BJ (cell line): ENCODE data around the gene TMEM229A. TPM values are rescaled to one million over a fixed set of nuclear protein-coding genes. Genes with fewer than 3 reads are reported as not detected.
"Not testable (repeated sequence)": the region's sequence is repeated elsewhere in the genome, so short reads cannot be mapped to it uniquely, and the experiment has no call there.

Experiments used
- CTCF ChIA-PET: fragments of 350-600 bp; formaldehyde crosslinking; extraction: SDS; loops from one replicate; lab custom pipeline; 2021; ENCODE audit warnings: antibody characterized with exemption, inconsistent platforms; lab: Yijun Ruan, JAX
- POLR2A ChIA-PET: fragments of 300-600 bp; sonication (Branson Sonifier 250); formaldehyde crosslinking; extraction: SDS; loops from one replicate; lab custom pipeline; 2021; ENCODE audit warnings: antibody characterized with exemption; lab: Charles Lee
- DNase-seq: peaks from one replicate; pipeline ENCODE4 v3.0.0-alpha.2; 2011; ENCODE audit warnings: low read depth
- H3K27me3 ChIP-seq: 2 replicates; pipeline ENCODE4 v1.6.0; 2011; ENCODE audit warnings: low read length; ENCODE audit not compliant: control insufficient read depth, insufficient read depth
- H3K36me3 ChIP-seq: 2 replicates; pipeline ENCODE4 v1.5.1; 2011; ENCODE audit warnings: low read length; ENCODE audit not compliant: control insufficient read depth, insufficient read depth
- H3K4me3 ChIP-seq: 2 replicates; pipeline ENCODE4 v1.5.1; 2011; ENCODE audit warnings: low read depth, mild to moderate bottlenecking, control low read depth, low read length
- polyA plus RNA-seq: library from polyadenylated mRNA; depleted of rRNA; stranded (reverse); fragments of >200 nt; gene quantifications from 2 replicates; pipeline ENCODE4 v1.2.3, GENCODE V29; 2011
- TF ChIP-seq, protein P1 (sequence below): IDR thresholded peaks from 2 replicates; pipeline ENCODE4 v1.5.1; 2011; ENCODE audit warnings: low read depth, mild to moderate bottlenecking, control low read depth, inconsistent platforms, low read length, moderate library complexity; ENCODE audit not compliant: insufficient read depth

TMEM229A gene
- polyA plus RNA-seq, 1 experiment, result not detected

DNA sequence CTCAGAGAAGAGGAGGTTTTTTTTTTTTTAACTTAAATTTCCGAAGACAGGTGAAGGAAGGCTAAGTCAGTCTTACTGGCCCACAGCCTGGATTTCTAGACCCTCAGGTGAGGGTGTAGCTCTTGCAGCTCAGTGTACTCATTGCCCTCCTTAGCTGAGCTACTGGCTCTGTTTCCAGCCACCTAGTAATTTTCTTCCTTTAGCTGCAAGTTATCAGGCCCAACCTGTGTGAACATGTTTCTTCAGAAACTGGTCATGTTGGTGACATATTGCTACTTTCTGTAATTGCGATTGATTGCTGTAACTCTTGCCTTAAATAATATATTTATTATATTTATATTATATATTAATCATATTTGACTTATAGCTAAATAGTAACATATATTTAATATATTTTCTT lies 10.0 kb upstream of the TMEM229A start:
- no peak for DNase-seq
- TF ChIP-seq, protein P1, sequence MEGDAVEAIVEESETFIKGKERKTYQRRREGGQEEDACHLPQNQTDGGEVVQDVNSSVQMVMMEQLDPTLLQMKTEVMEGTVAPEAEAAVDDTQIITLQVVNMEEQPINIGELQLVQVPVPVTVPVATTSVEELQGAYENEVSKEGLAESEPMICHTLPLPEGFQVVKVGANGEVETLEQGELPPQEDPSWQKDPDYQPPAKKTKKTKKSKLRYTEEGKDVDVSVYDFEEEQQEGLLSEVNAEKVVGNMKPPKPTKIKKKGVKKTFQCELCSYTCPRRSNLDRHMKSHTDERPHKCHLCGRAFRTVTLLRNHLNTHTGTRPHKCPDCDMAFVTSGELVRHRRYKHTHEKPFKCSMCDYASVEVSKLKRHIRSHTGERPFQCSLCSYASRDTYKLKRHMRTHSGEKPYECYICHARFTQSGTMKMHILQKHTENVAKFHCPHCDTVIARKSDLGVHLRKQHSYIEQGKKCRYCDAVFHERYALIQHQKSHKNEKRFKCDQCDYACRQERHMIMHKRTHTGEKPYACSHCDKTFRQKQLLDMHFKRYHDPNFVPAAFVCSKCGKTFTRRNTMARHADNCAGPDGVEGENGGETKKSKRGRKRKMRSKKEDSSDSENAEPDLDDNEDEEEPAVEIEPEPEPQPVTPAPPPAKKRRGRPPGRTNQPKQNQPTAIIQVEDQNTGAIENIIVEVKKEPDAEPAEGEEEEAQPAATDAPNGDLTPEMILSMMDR, result no peak
- CTCF ChIA-PET, result no interaction called here
- POLR2A ChIA-PET, result no interaction called here
- Histone ChIP-seq H3K36me3 (no peaks in the 10 kb centered on the region), H3K27me3 (no peaks in the 10 kb centered on the region), H3K4me3 (no peak overlapping the region)

DNA sequence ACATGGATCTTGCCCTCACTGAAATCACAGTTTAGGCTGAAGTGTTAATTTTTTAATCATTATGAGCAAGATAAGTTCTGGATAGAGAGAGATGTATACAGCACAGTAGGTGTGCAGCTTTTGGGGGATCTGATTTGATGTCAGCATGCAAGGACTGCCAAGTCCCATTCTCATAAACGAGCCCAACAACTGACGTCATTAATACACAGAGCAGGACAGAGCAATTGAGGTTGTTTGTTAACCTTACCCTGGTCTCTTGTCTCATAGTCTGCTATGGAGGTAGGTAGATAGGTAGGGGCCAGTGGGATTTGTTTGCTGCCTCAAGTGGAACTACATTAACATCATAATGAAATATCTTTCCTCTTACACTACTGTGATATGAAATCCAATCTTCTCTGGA lies 8.6 kb upstream of the TMEM229A start:
- Histone ChIP-seq H3K4me3 (no peak overlapping the region), H3K27me3 (no peaks in the 10 kb centered on the region), H3K36me3 (no peaks in the 10 kb centered on the region)
- TF ChIP-seq, protein P1, result no peak
- CTCF ChIA-PET, result no interaction called here
- no peak for DNase-seq
- POLR2A ChIA-PET, result no interaction called here

DNA sequence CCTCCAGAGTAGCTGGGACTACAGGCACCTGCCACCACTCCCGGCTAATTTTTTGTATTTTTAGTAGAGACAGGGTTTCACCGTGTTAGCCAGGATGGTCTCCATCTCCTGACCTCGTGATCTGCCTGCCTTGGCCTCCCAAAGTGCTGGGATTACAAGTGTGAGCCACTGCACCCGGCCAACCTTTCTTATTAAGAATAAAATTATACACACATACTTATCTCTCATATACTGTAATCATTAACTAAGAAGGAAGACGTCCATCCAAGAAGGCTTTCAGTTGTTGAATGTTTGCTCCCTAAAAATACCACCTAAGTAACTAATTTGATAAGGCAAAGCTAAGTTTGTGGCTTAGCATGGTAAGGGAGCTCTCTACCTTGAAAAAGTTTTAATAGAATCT lies 5.0 kb upstream of the TMEM229A start:
- DNase-seq, H3K4me3 ChIP-seq, CTCF ChIA-PET, H3K36me3 ChIP-seq, POLR2A ChIA-PET, H3K27me3 ChIP-seq: not testable (repeated sequence)

DNA sequence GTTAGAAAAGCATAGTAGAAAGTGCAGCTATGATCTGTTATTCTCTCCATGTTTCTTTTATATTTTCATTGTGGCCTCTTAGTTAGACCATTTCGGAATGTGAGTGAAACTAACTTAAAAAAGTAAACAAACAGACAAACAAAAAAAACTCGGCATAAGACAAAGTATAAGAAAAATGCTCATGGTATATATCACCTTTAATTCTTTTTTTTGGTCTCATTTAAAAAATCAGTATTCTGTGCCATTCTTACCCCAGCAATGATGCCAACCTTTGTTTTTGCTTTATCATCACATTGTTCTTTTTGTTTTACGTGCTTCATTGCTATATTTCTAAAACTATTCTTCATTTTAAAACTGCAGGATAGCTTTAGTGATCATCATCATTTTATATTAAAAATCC lies 2.8 kb upstream of the TMEM229A start:
- H3K36me3 ChIP-seq, result no peaks in the 10 kb centered on the region
- peaks cover 12% of the 10 kb centered on the region for H3K27me3 ChIP-seq
- CTCF ChIA-PET, result no interaction called here
- TF ChIP-seq, protein P1, result no peak
- H3K4me3 ChIP-seq, result no peak overlapping the region
- POLR2A ChIA-PET, result no interaction called here
- DNase-seq, result no peak

DNA sequence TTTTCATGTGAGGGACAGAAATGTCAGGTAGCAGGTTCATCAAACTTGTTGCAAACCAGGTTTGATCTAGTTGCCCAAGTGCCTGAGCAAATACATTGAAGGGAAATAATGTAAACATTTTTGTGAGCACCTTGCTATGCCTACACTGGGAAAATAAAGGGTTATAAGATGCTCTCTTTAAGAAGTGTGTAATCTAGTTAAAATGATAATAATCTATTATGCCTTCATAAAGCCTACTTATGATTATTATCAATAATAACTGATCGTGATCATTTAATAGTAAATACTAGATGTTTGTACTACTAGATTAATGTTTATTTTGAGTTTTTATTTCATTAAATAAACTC lies 1.9 kb upstream of the TMEM229A start:
- ChIA-PET POLR2A (interaction anchor here (0.6 kb wide), 1 partner anchor 744 kb away, joined by 15 read pairs; no protein-coding TSS in a partner anchor), CTCF (no interaction called here)
- no peak overlapping the region for H3K4me3 ChIP-seq
- DNase-seq, result no peak
- TF ChIP-seq, protein P1, result no peak
- no peaks in the 10 kb centered on the region for H3K36me3 ChIP-seq
- H3K27me3 ChIP-seq, result peaks cover 12% of the 10 kb centered on the region
